HG03103 (cell line): ENCODE measurements around the gene MEF2B.
"Not testable (repeated sequence)": the region's sequence is repeated elsewhere in the genome, so short reads cannot be mapped to it uniquely, and the experiment has no call there.

Experiments
- ATAC-seq: cut with Tn5 transposase; IDR thresholded peaks from one replicate; pipeline ENCODE4 v1.9.1; 2021; ENCODE audit warnings: low read depth; ENCODE audit not compliant: unreplicated experiment

MEF2B gene

GRCh38 chr19:19193926-19194325 lies 23.9 kb upstream of the MEF2B start:
- ATAC-seq, result no peak

- ATAC-seq, result no peak
Observed at GRCh38 chr19:19192910-19193423, 22.9 kb upstream of the MEF2B start.

- peak; percentile 90 for ATAC-seq
Observed at GRCh38 chr19:19192078-19192882, 22.2 kb upstream of the MEF2B start, which contains the start of the genes BORCS8 and RFXANK. TSS of gene BORCS8 (minus strand) at chr19:19192152. CDS start at chr19:19192117, 35 bp downstream. TSS of gene RFXANK (plus strand) at chr19:19192258. CDS start at chr19:19193947, 1,689 bp downstream.

- no peak for ATAC-seq
Observed at GRCh38 chr19:19191768-19192077, 21.7 kb upstream of the MEF2B start.

GRCh38 chr19:19186742-19187141 lies 16.7 kb upstream of the MEF2B start:
- no peak for ATAC-seq

- no peak for ATAC-seq
Observed at GRCh38 chr19:19185853-19186740, 16.0 kb upstream of the MEF2B start.

- ATAC-seq, result no peak
Observed at GRCh38 chr19:19181488-19181998, 11.5 kb upstream of the MEF2B start.

GRCh38 chr19:19179548-19180441 lies 9.7 kb upstream of the MEF2B start:
- no peak for ATAC-seq

- no peak for ATAC-seq
Observed at GRCh38 chr19:19176950-19177349, 6.9 kb upstream of the MEF2B start.

- not testable (repeated sequence) for ATAC-seq
Observed at GRCh38 chr19:19173243-19173642, 3.2 kb upstream of the MEF2B start.

- no peak for ATAC-seq
Observed at GRCh38 chr19:19171821-19172532, 1.9 kb upstream of the MEF2B start.

- no peak for ATAC-seq
Observed at GRCh38 chr19:19170873-19171672, 1.0 kb upstream of the MEF2B start.

- no peak for ATAC-seq
Observed at GRCh38 chr19:19169236-19170052, 619 bp downstream of the MEF2B start.

GRCh38 chr19:19167612-19168011 lies 2.5 kb downstream of the MEF2B start:
- ATAC-seq, result no peak

- ATAC-seq, result no peak
Observed at GRCh38 chr19:19165396-19165795, 4.7 kb downstream of the MEF2B start.

- no peak for ATAC-seq
Observed at GRCh38 chr19:19162495-19162894, 7.6 kb downstream of the MEF2B start.

- no peak for ATAC-seq
Observed at GRCh38 chr19:19160461-19161035, 9.5 kb downstream of the MEF2B start.

GRCh38 chr19:19159534-19159933 lies 10.5 kb downstream of the MEF2B start:
- no peak for ATAC-seq
